GM19351 (cell line): Measurements from ENCODE around the gene OTUD5.

ENCODE experiments used
- ATAC-seq: cut with Tn5 transposase; IDR thresholded peaks from one replicate; pipeline ENCODE4 v1.9.1; 2021; ENCODE audit warnings: mild to moderate bottlenecking, moderate library complexity; ENCODE audit not compliant: unreplicated experiment

The OTUD5 gene

GRCh38 chrX:48974033-48974432 lies 16.6 kb upstream of the OTUD5 start:
- ATAC-seq, result no peak

GRCh38 chrX:48972220-48973164 lies 15.1 kb upstream of the OTUD5 start:
- ATAC-seq, result no peak

- no peak for ATAC-seq
Observed at GRCh38 chrX:48971249-48972219, 14.1 kb upstream of the OTUD5 start, which contains the start of gene KCND1. Gene KCND1 (minus strand): TSS chrX:48971844. CDS start chrX:48970271, 1,573 bp downstream.

- ATAC-seq, result no peak
Observed at GRCh38 chrX:48969471-48969870, 12.1 kb upstream of the OTUD5 start.

- ATAC-seq, result no peak
Observed at GRCh38 chrX:48968377-48968776, 11.0 kb upstream of the OTUD5 start.

- ATAC-seq, result no peak
Observed at GRCh38 chrX:48966796-48967579, 9.6 kb upstream of the OTUD5 start.

- ATAC-seq, result no peak
Observed at GRCh38 chrX:48965959-48966358, 8.6 kb upstream of the OTUD5 start.

GRCh38 chrX:48961585-48962091 lies 4.2 kb upstream of the OTUD5 start:
- ATAC-seq, result no peak

GRCh38 chrX:48960291-48960690 lies 2.9 kb upstream of the OTUD5 start:
- ATAC-seq, result no peak

GRCh38 chrX:48958635-48959094 lies 1.3 kb upstream of the OTUD5 start:
- no peak for ATAC-seq

GRCh38 chrX:48957827-48958634 lies 624 bp upstream of the OTUD5 start:
- peak; percentile 85 for ATAC-seq

- no peak for ATAC-seq
Observed at GRCh38 chrX:48956728-48957414, 536 bp downstream of the OTUD5 start.

GRCh38 chrX:48948589-48948988 lies 8.8 kb downstream of the OTUD5 start:
- ATAC-seq, result no peak

- peak; percentile 63 for ATAC-seq
Observed at GRCh38 chrX:48945517-48946348, 11.7 kb downstream of the OTUD5 start.

- ATAC-seq, result no peak
Observed at GRCh38 chrX:48942895-48943294, 14.5 kb downstream of the OTUD5 start.

GRCh38 chrX:48940404-48940955 lies 16.9 kb downstream of the OTUD5 start:
- no peak for ATAC-seq

- no peak for ATAC-seq
Observed at GRCh38 chrX:48939524-48940228, 17.7 kb downstream of the OTUD5 start.
